Loucy (cell line): Measurements from ENCODE around the gene NR1H3.

Experiments
- H2AFZ ChIP-seq: fragments of 200-600 bp; sonication (generic); 2 replicates; pipeline ENCODE4 v1.6.0; 2016; ENCODE audit warnings: antibody characterized with exemption, mild to moderate bottlenecking, low read length, moderate library complexity
- H3F3A ChIP-seq: fragments of 200-600 bp; 2 replicates; pipeline ENCODE4 v1.6.0; 2016; ENCODE audit warnings: antibody characterized with exemption, low read depth, mild to moderate bottlenecking
- H3K27me3 ChIP-seq: fragments of 200-600 bp; sonication (generic); 2 replicates; pipeline ENCODE4 v1.6.1; 2014; ENCODE audit warnings: low read length, mild to moderate bottlenecking; ENCODE audit not compliant: insufficient read depth, poor library complexity, severe bottlenecking
- H3K36me3 ChIP-seq: fragments of 200-600 bp; sonication (generic); 2 replicates; pipeline ENCODE4 v1.6.1; 2016; ENCODE audit warnings: low read length; ENCODE audit not compliant: insufficient read depth
- H3K4me1 ChIP-seq: fragments of 200-600 bp; sonication (generic); 2 replicates; pipeline ENCODE4 v1.5.1; 2014; ENCODE audit warnings: low read length, mild to moderate bottlenecking; ENCODE audit not compliant: insufficient read depth, poor library complexity, severe bottlenecking
- H3K4me2 ChIP-seq: fragments of 200-600 bp; sonication (generic); 2 replicates; pipeline ENCODE4 v1.6.0; 2014; ENCODE audit warnings: antibody characterized with exemption, low read length, low read depth, mild to moderate bottlenecking; ENCODE audit not compliant: poor library complexity, severe bottlenecking
- H3K4me3 ChIP-seq: fragments of 200-600 bp; sonication (generic); 2 replicates; pipeline ENCODE4 v1.5.1; 2014; ENCODE audit warnings: low read length, mild to moderate bottlenecking, mixed read lengths; ENCODE audit not compliant: poor library complexity, severe bottlenecking
- H3K79me2 ChIP-seq: fragments of 200-600 bp; sonication (generic); 2 replicates; pipeline ENCODE4 v1.6.1; 2014; ENCODE audit warnings: low read length; ENCODE audit not compliant: insufficient read depth
- H3K9ac ChIP-seq: fragments of 200-600 bp; sonication (generic); 2 replicates; pipeline ENCODE4 v1.6.0; 2014; ENCODE audit warnings: mild to moderate bottlenecking, low read depth, low read length, moderate library complexity; ENCODE audit not compliant: poor library complexity, severe bottlenecking
- H3K9me2 ChIP-seq: fragments of 200-600 bp; sonication (generic); replicated peaks from 2 replicates; pipeline ENCODE4 v1.6.1; 2016; ENCODE audit warnings: low read depth, low read length, mixed read lengths
- H3K9me3 ChIP-seq: fragments of 200-600 bp; sonication (generic); 2 replicates; pipeline ENCODE4 v1.6.1; 2014; ENCODE audit warnings: mild to moderate bottlenecking, antibody characterized with exemption, low read length, low read depth; ENCODE audit not compliant: insufficient read depth
- H4K20me1 ChIP-seq: fragments of 200-600 bp; sonication (generic); 2 replicates; pipeline ENCODE4 v1.6.0; 2014; ENCODE audit warnings: antibody characterized with exemption, low read length, mild to moderate bottlenecking; ENCODE audit not compliant: insufficient read depth, poor library complexity, severe bottlenecking
- CTCF ChIP-seq: fragments of 200-600 bp; sonication (generic); conservative IDR thresholded peaks from 2 replicates; pipeline ENCODE4 v1.5.1; 2014; ENCODE audit warnings: mild to moderate bottlenecking, antibody characterized with exemption, low read length
- EZH2phosphoT487 ChIP-seq: fragments of 200-600 bp; IDR thresholded peaks from 2 replicates; pipeline ENCODE4 v1.6.1; 2018; ENCODE audit warnings: antibody characterized with exemption, mild to moderate bottlenecking, moderate library complexity, borderline replicate concordance

Gene NR1H3

GRCh38 chr11:47282462-47282861, 24.7 kb downstream of the NR1H3 start:
- H4K20me1 ChIP-seq = no peaks in the 10 kb centered on the region

DNA sequence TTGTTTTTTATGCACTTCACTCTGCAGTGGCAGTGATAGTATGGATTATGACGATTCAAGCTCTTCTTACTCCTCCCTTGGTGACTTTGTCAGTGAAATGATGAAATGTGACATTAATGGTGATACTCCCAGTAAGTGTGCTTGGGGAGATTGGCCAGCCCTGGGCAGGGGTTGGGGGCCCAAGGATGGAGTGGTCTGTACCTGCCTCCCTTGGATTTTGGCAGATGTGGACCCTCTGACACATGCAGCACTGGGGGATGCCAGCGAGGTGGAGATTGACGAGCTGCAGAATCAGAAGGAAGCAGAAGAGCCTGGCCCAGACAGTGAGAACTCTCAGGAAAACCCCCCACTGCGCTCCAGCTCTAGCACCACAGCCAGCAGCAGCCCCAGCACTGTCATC, 26.4 kb downstream of the NR1H3 start:
- no peak for TF ChIP-seq EZH2phosphoT487
- TF ChIP-seq CTCF = no peak
- Histone ChIP-seq H3K9me2 (no peaks in the 10 kb centered on the region), H3K4me2 (no peak overlapping the region), H3K9ac (no peak overlapping the region), H3F3A (no peaks in the 10 kb centered on the region), H3K9me3 (no peaks in the 10 kb centered on the region), H3K79me2 (no peaks in the 10 kb centered on the region), H3K4me3 (no peak overlapping the region), H2AFZ (no peak overlapping the region), H3K36me3 (peaks cover 89% of the 10 kb centered on the region), H4K20me1 (no peaks in the 10 kb centered on the region), H3K4me1 (no peaks in the 10 kb centered on the region), H3K27me3 (no peaks in the 10 kb centered on the region)

More at GRCh38 chr11:47282462-47282861, 24.7 kb downstream of the NR1H3 start:
- Histone ChIP-seq H3K4me2 (no peak overlapping the region), H3K36me3 (peaks cover 89% of the 10 kb centered on the region), H3K9me2 (no peaks in the 10 kb centered on the region), H3F3A (no peaks in the 10 kb centered on the region; the same call in 1 of the 2 replicates), H3K9me3 (no peaks in the 10 kb centered on the region), H3K27me3 (no peaks in the 10 kb centered on the region), H2AFZ (no peak overlapping the region), H3K4me3 (no peak overlapping the region), H3K79me2 (0 out of 2 replicates have a peak, but pooled peaks cover 4% of the 10 kb centered on the region), H3K4me1 (no peaks in the 10 kb centered on the region), H3K9ac (no peak overlapping the region)
- TF ChIP-seq CTCF (no peak), EZH2phosphoT487 (no peak)

- no peak for TF ChIP-seq EZH2phosphoT487
- TF ChIP-seq CTCF = no peak
- Histone ChIP-seq H3K4me2 (no peak overlapping the region), H3K4me3 (no peak overlapping the region), H2AFZ (no peak overlapping the region), H3K4me1 (no peaks in the 10 kb centered on the region), H3F3A (no peaks in the 10 kb centered on the region), H3K9ac (no peak overlapping the region), H4K20me1 (no peaks in the 10 kb centered on the region), H3K79me2 (no peaks in the 10 kb centered on the region), H3K9me3 (no peaks in the 10 kb centered on the region), H3K9me2 (no peaks in the 10 kb centered on the region), H3K36me3 (peaks cover 90% of the 10 kb centered on the region; the same call in 1 of the 2 replicates), H3K27me3 (no peaks in the 10 kb centered on the region)
Observed at GRCh38 chr11:47285969-47286770, 28.4 kb downstream of the NR1H3 start.
